ENCODE data around the gene VWA2.

Gene VWA2

GRCh38 chr10:114294549-114294948 lies 55.5 kb downstream of the VWA2 start:
- no peak for DNase-seq (ENCODE audit: low read depth in 2 of 2)

- DNase-seq (ENCODE audit: low read depth in 2 of 2), result no peak
Measured at GRCh38 chr10:114295393-114295792, 56.3 kb downstream of the VWA2 start.

GRCh38 chr10:114297136-114297705 lies 58.2 kb downstream of the VWA2 start:
- DNase-seq (ENCODE audit: low read depth in 2 of 2), result no peak

- DNase-seq (ENCODE audit: low read depth in 2 of 2), result no peak
Measured at GRCh38 chr10:114300036-114300645, 61.1 kb downstream of the VWA2 start.

- no peak for DNase-seq (ENCODE audit: low read depth in 2 of 2)
Measured at GRCh38 chr10:114301177-114301576, 62.1 kb downstream of the VWA2 start.

GRCh38 chr10:114301951-114302710 lies 63.1 kb downstream of the VWA2 start:
- no peak for DNase-seq (ENCODE audit: low read depth in 2 of 2)

GRCh38 chr10:114303556-114303955 lies 64.5 kb downstream of the VWA2 start:
- no peak for DNase-seq (ENCODE audit: low read depth in 2 of 2)

- DNase-seq (ENCODE audit: low read depth in 2 of 2), result peak; percentile 64
Measured at GRCh38 chr10:114304017-114304570, 65.0 kb downstream of the VWA2 start.

- DNase-seq (ENCODE audit: low read depth in 2 of 2), result peak; percentile 53 to 55
Measured at GRCh38 chr10:114304571-114305421, 65.7 kb downstream of the VWA2 start.

- no peak for DNase-seq (ENCODE audit: low read depth in 2 of 2)
Measured at GRCh38 chr10:114305521-114305925, 66.5 kb downstream of the VWA2 start.

GRCh38 chr10:114306116-114306973 lies 67.3 kb downstream of the VWA2 start:
- DNase-seq (ENCODE audit: low read depth in 2 of 2), result no peak

- DNase-seq (ENCODE audit: low read depth in 2 of 2), result no peak
Measured at GRCh38 chr10:114307731-114308130, 68.7 kb downstream of the VWA2 start.

GRCh38 chr10:114308531-114309363 lies 69.7 kb downstream of the VWA2 start:
- DNase-seq (ENCODE audit: low read depth in 2 of 2), result no peak

GRCh38 chr10:114309364-114309651 lies 70.3 kb downstream of the VWA2 start:
- DNase-seq (ENCODE audit: low read depth in 2 of 2), result no peak

GRCh38 chr10:114310346-114310745 lies 71.3 kb downstream of the VWA2 start:
- DNase-seq (ENCODE audit: low read depth in 2 of 2), result no peak

GRCh38 chr10:114311023-114311422 lies 72.0 kb downstream of the VWA2 start:
- DNase-seq (ENCODE audit: low read depth in 2 of 2), result no peak

- no peak for DNase-seq (ENCODE audit: low read depth in 2 of 2)
Measured at GRCh38 chr10:114311496-114312209, 72.6 kb downstream of the VWA2 start.

- DNase-seq (ENCODE audit: low read depth in 2 of 2), result no peak
Measured at GRCh38 chr10:114313139-114313538, 74.1 kb downstream of the VWA2 start.

GRCh38 chr10:114313866-114314265 lies 74.8 kb downstream of the VWA2 start:
- DNase-seq (ENCODE audit: low read depth in 2 of 2), result no peak
